GM12878 (cell line): ENCODE results near the gene SLC12A3. TPM values are rescaled to one million over a fixed set of nuclear protein-coding genes. Genes with fewer than 3 reads are reported as not detected.

Experiments used
- ATAC-seq: fragments of 200-7000 bp; cut with Tn5 transposase; 3 replicates; pipeline ENCODE4 v1.9.1; 2020; ENCODE audit warnings: mild to moderate bottlenecking, moderate library complexity
- BruUV-seq: library from RNA; stranded (reverse); fragments of 400-500 nt; replicated peaks from 2 replicates; lab custom pipeline; 2021; lab: Mats Ljungman, UMichigan
- CTCF ChIA-PET: fragments of 300-600 bp; sonication (Branson Sonifier 250); formaldehyde crosslinking; extraction: SDS; loops from one replicate; lab custom pipeline; 2021; ENCODE audit warnings: inconsistent platforms; lab: Yijun Ruan, JAX
- POLR2A ChIA-PET: fragments of 350-600 bp; formaldehyde crosslinking; extraction: SDS; loops from one replicate; lab custom pipeline; 2021; ENCODE audit warnings: inconsistent platforms; lab: Charles Lee
- RAD21 ChIA-PET: fragments of 300-600 bp; sonication (Branson Sonifier 250); formaldehyde crosslinking; loops from one replicate; lab custom pipeline; 2023; ENCODE audit warnings: antibody characterized with exemption; ENCODE audit not compliant: unreplicated experiment; lab: Charles Lee
- SMC1A ChIA-PET: fragments of 300-600 bp; sonication (Branson Sonifier 250); formaldehyde crosslinking; loops from one replicate; lab custom pipeline; 2023; ENCODE audit not compliant: unreplicated experiment, uncharacterized antibody; lab: Charles Lee
- DNase-seq: peaks from one replicate; pipeline ENCODE4 v3.0.0-alpha.2; 2011; ENCODE audit warnings: low read depth, low spot score
- FAIRE-seq: peaks from 3 replicates; lab custom pipeline; 2011; peaks lifted over from hg19 to GRCh38; lab: Jason Lieb, UNC
- H2AFZ ChIP-seq: 2 replicates; pipeline ENCODE4 v1.6.0; 2011; ENCODE audit warnings: low read depth, low read length, control low read depth; ENCODE audit not compliant: control insufficient read depth
- H3K27ac ChIP-seq: 2 replicates; pipeline ENCODE4 v1.5.1; 2011; ENCODE audit warnings: control low read depth; ENCODE audit not compliant: control insufficient read depth, insufficient read depth
- H3K27me3 ChIP-seq, 2 experiments: replicated peaks in 1 of 2; 2 replicates each; pipeline versions ENCODE4 v1.6.0 to v1.6.1; 2011; ENCODE audit warnings: low read length in 1 of 2; ENCODE audit not compliant: control insufficient read depth in 2 of 2, insufficient read depth in 2 of 2
- H3K36me3 ChIP-seq, 2 experiments: 2 replicates each; pipeline ENCODE4 v1.5.1; 2011; ENCODE audit warnings: low read length in 1 of 2; ENCODE audit not compliant: control insufficient read depth in 2 of 2, insufficient read depth in 2 of 2
- H3K4me1 ChIP-seq: 2 replicates; pipeline ENCODE4 v1.6.1; 2011; ENCODE audit warnings: mild to moderate bottlenecking, low read length, moderate library complexity, mixed read lengths; ENCODE audit not compliant: control insufficient read depth, insufficient read depth
- H3K4me2 ChIP-seq: 2 replicates; pipeline ENCODE4 v1.6.0; 2011; ENCODE audit warnings: control low read depth; ENCODE audit not compliant: control insufficient read depth, insufficient read depth
- H3K4me3 ChIP-seq: fragments of 200-600 bp; sonication (generic); 2 replicates; pipeline ENCODE4 v1.5.1; 2016
- H3K79me2 ChIP-seq: 2 replicates; pipeline ENCODE4 v1.6.0; 2011; ENCODE audit warnings: low read length; ENCODE audit not compliant: control insufficient read depth, insufficient read depth
- H3K9ac ChIP-seq: 2 replicates; pipeline ENCODE4 v1.8.0; 2011; ENCODE audit warnings: low read length, control low read depth, mixed read lengths; ENCODE audit not compliant: control insufficient read depth, insufficient read depth
- H3K9me3 ChIP-seq: replicated peaks from 3 replicates; pipeline ENCODE4 v1.5.1; 2011; ENCODE audit warnings: mild to moderate bottlenecking, low read length; ENCODE audit not compliant: control insufficient read depth, insufficient read depth
- H4K20me1 ChIP-seq: 2 replicates; pipeline ENCODE4 v1.6.0; 2011; ENCODE audit not compliant: control insufficient read depth, insufficient read depth
- CBFB ChIP-seq: IDR thresholded peaks from 2 replicates; pipeline ENCODE4 v1.6.1; 2016; ENCODE audit warnings: antibody characterized with exemption, low read depth
- DPF2 ChIP-seq: fragments of 450-650 bp; IDR thresholded peaks from 2 replicates; pipeline ENCODE4 v1.6.1; 2017; ENCODE audit warnings: mild to moderate bottlenecking
- EED ChIP-seq: sonication (generic); IDR thresholded peaks from 2 replicates; pipeline ENCODE4 v1.6.1; 2016; ENCODE audit warnings: antibody characterized with exemption, low read depth
- ESRRA ChIP-seq: IDR thresholded peaks from 2 replicates; pipeline ENCODE4 v1.6.1; 2012; ENCODE audit warnings: mild to moderate bottlenecking, low read length, improper control_type of control experiment
- SRF ChIP-seq, 2 experiments: IDR thresholded peaks; 2 replicates each; pipeline ENCODE4 v1.6.1; 2011; ENCODE audit warnings: low read depth in 2 of 2, low read length in 2 of 2, mild to moderate bottlenecking in 1 of 2, moderate library complexity in 1 of 2
- TCF7 ChIP-seq: IDR thresholded peaks from 2 replicates; pipeline ENCODE4 v1.6.1; 2014; ENCODE audit warnings: antibody characterized with exemption, borderline replicate concordance
- YBX1 ChIP-seq: fragments of 450-650 bp; IDR thresholded peaks from 2 replicates; pipeline ENCODE4 v1.6.1; 2016; ENCODE audit warnings: antibody characterized with exemption
- WGBS: methylation state at CpG from one replicate; pipeline ENCODE4 v1.1.6; 2016; ENCODE audit warnings: low lambda C conversion rate; ENCODE audit not compliant: insufficient replicate concordance, insufficient coverage; ENCODE audit errors: missing lambda C conversion rate; 5-methylcytosine and 5-hydroxymethylcytosine counted together
- in situ Hi-C: fragments of 300-500 bp; cut with MboI; formaldehyde crosslinking; loops from 9 replicates; pipeline ENCODE4 v1.14.3; 2018; ENCODE audit warnings: mixed read lengths
- intact Hi-C: fragments of 100-400 bp; cut with micrococcal nuclease; formaldehyde crosslinking; loops from one replicate; pipeline ENCODE4 v1.14.2; 2022; ENCODE audit not compliant: unreplicated experiment
- polyA plus RNA-seq, 11 experiments: library from polyadenylated mRNA; depleted of rRNA in 4 of 11; unstranded in 6 of 11; stranded (reverse) in 5 of 11; fragments of >200 nt; fragmentation: Nextera tagmentation in 4 of 11; fragmentation: Illumina TruSeq in 1 of 11; extraction: Ambion mirVana in 4 of 11; extraction: Trizol in 1 of 11; gene quantifications; 1 replicate in 1 of 11; 2 replicates in 10 of 11; pipeline versions ENCODE4 v1.2.1 to v1.2.3, GENCODE V29; 2011 to 2016; ENCODE audit warnings: inconsistent platforms in 2 of 11, missing spikeins in 2 of 11, low read depth in 1 of 11
- total RNA-seq, 4 experiments: library from RNA; depleted of rRNA in 3 of 4; stranded (reverse); fragments of >200 nt in 3 of 4; fragmentation: Illumina TruSeq in 1 of 4; extraction: Trizol in 1 of 4; gene quantifications; 2 replicates each; pipeline versions ENCODE4 v1.2.1 to v1.2.3, GENCODE V29; 2013 to 2021
- TF ChIP-seq, protein P1 (sequence below): IDR thresholded peaks from 2 replicates; pipeline ENCODE4 v1.6.1; 2011; ENCODE audit warnings: borderline replicate concordance, low read depth, mild to moderate bottlenecking, moderate library complexity, low read length; ENCODE audit not compliant: insufficient read depth, poor library complexity, severe bottlenecking

Gene SLC12A3
- total and polyA plus RNA-seq, 10 of the 15 experiments (the other 5 are each of a cell fraction or from before 2014, with no cell fraction given): 0.05 to 6.3 (median 3.1) TPM

DNA sequence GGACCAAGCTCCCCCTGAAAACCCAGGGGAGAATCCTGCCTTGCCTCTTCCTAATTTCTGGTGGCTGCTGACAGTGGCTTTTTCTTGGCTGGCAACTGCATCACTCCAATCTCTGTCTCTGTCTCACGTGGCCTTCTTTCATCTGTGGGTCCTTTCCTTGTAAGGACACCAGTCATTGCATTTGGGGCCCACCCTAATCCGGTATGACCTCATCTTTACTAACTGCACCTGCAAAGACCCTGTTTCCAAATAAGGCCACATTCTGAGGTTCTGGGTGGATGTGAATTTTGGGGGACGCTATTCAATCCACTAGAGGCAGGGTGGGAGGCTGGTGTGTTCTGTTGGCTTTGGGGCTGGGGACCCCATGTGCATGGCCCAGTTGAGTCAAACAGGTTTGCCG is 11.0 kb downstream of the SLC12A3 start:
- no peak overlapping the region for H3K27ac ChIP-seq
- H3K79me2 ChIP-seq: no peaks in the 10 kb centered on the region
- H4K20me1 ChIP-seq: no peaks in the 10 kb centered on the region
- H3K27me3 ChIP-seq: no peaks in the 10 kb centered on the region
- no TSS peak for BruUV-seq
- no peak for FAIRE-seq
- ATAC-seq: no peak
- peaks cover 17% of the 10 kb centered on the region for H3K4me1 ChIP-seq
- in situ Hi-C loops (no loop called here), intact Hi-C loops (no loop called here)
- CTCF ChIA-PET: interaction anchor here (0.7 to 2.7 kb wide), 6 partner anchors 9 to 169 kb away, joined by 3 to 10 read pairs (median 5); no protein-coding TSS in a partner anchor
- no peak overlapping the region for H3K9ac ChIP-seq
- H2AFZ ChIP-seq: no peak overlapping the region
- H3K4me3 ChIP-seq: no peak overlapping the region
- RAD21 ChIA-PET: interaction anchor here (1.1 kb wide), 1 partner anchor 13 kb away, joined by 5 read pairs; no protein-coding TSS in a partner anchor
- POLR2A ChIA-PET: no interaction called here
- no peaks in the 10 kb centered on the region for H3K36me3 ChIP-seq
- SMC1A ChIA-PET: interaction anchor here (1.0 to 1.8 kb wide), 3 partner anchors 35 to 61 kb away, joined by 3 to 5 read pairs (median 3); no protein-coding TSS in a partner anchor
- H3K4me2 ChIP-seq: no peak overlapping the region
- DNase-seq: no peak
- 51% methylated on average over 4 of the region's 4 CpGs for WGBS
- no peak for TF ChIP-seq DPF2
- TF ChIP-seq SRF (IDR thresholded peaks at IDR 0.05; ENCODE audit: low read depth in 2 of 2, low read length in 2 of 2): peak in 1 of 2 experiments; percentile 87; a peak in 2 of 4 replicates
- H3K9me3 ChIP-seq: no peaks in the 10 kb centered on the region

DNA sequence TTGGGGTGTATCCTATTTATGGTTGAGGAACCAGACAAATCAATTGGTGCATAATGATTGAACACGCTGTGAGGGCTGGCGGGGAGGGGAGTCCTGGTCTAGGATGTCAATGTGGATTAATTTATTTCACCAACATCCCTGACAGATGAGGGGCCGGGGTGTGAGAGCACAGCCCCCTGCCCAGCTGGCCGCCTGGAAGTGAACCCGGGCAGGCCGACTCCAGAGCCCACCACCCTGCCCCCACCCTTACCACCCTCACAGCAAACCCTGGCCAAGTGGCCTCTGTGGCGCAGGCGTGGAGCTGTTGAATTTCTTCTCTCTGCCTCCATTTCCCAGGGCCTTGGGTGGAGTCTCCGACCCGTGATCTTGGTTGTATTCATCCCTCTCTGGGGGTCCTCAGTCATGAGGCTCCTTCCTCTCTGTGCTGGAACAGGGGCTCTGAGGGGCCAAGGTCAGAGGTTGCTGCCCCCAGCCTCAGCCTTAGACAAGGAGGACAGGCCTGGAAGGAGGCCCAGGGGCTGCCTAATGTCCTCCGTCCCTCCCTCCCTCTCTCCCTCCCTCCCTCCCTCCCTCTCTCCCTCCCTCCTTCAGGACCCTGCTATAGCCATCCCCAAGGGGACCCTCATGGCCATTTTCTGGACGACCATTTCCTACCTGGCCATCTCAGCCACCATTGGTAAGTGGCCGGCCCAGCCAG is 12.6 kb downstream of the SLC12A3 start:
- no TSS peak for BruUV-seq
- RAD21 ChIA-PET: no interaction called here
- no peak overlapping the region for H3K4me3 ChIP-seq
- H3K79me2 ChIP-seq: no peaks in the 10 kb centered on the region
- intact Hi-C loops: no loop called here
- H2AFZ ChIP-seq: no peak overlapping the region
- no peaks in the 10 kb centered on the region for H4K20me1 ChIP-seq
- in situ Hi-C loops: no loop called here
- ATAC-seq (no peak), FAIRE-seq (no peak), DNase-seq (no peak)
- no peaks in the 10 kb centered on the region for H3K9me3 ChIP-seq
- H3K4me1 ChIP-seq: peaks cover 5% of the 10 kb centered on the region
- TF ChIP-seq YBX1: no peak
- no peak for TF ChIP-seq EED
- TF ChIP-seq, protein P1, sequence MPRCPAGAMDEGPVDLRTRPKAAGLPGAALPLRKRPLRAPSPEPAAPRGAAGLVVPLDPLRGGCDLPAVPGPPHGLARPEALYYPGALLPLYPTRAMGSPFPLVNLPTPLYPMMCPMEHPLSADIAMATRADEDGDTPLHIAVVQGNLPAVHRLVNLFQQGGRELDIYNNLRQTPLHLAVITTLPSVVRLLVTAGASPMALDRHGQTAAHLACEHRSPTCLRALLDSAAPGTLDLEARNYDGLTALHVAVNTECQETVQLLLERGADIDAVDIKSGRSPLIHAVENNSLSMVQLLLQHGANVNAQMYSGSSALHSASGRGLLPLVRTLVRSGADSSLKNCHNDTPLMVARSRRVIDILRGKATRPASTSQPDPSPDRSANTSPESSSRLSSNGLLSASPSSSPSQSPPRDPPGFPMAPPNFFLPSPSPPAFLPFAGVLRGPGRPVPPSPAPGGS: no peak
- no peak for TF ChIP-seq TCF7
- no peak for TF ChIP-seq ESRRA
- TF ChIP-seq CBFB: no peak
- POLR2A ChIA-PET: no interaction called here
- SMC1A ChIA-PET: interaction anchor here (1.1 kb wide), 1 partner anchor 10 kb away, joined by 3 read pairs; no protein-coding TSS in a partner anchor
- H3K9ac ChIP-seq: no peak overlapping the region
- 60% methylated on average over 12 of the region's 13 CpGs for WGBS
- CTCF ChIA-PET: no interaction called here
- no peak overlapping the region for H3K27ac ChIP-seq
- no peaks in the 10 kb centered on the region for H3K27me3 ChIP-seq
- no peak overlapping the region for H3K4me2 ChIP-seq
- H3K36me3 ChIP-seq: no peaks in the 10 kb centered on the region
